Measurements from ENCODE around the gene WDR46.
"Not testable (repeated sequence)": the region's sequence is repeated elsewhere in the genome, so short reads cannot be mapped to it uniquely, and the experiment has no call there.

WDR46 gene

DNA sequence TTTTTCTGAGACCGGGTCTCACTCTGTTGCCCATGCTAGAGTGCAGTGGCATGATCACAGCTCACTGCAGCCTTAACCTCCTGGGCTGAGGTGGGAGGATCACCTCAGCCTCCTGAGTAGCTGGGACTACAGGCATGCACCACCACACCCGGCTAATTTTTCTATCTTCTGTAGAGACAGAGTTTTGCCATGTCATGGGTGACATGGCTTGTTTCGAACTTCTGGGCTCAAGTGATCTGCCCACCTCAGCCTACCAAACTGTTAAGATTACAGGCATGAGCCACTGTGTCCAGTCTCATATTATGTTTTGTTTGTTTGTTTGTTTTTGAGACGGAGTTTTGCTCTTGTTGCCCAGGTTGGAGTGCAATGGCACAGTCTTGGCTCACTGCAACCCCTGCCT is 3.8 kb downstream of the WDR46 start:
- not testable (repeated sequence) for DNase-seq

DNA sequence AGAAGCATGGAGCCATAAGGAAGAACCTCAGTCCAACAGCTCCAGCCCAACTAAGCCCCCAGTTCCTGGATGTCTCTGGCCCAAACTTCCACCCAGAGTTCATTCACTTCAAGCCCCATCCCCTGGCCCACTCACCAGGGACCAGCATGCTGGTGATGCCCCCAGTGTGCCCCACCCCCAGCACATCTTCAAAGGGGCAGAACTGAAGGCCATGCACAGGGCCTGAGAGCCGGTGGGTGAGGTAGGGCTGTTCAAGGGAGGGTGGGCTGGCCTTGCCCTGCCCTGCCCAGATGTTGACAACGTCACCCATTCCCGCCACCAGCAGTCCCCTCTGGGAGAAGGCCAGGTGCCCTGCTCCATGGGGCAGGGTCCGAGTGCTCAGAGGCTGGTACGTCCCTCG is 8.5 kb downstream of the WDR46 start:
- DNase-seq: no peak

DNA sequence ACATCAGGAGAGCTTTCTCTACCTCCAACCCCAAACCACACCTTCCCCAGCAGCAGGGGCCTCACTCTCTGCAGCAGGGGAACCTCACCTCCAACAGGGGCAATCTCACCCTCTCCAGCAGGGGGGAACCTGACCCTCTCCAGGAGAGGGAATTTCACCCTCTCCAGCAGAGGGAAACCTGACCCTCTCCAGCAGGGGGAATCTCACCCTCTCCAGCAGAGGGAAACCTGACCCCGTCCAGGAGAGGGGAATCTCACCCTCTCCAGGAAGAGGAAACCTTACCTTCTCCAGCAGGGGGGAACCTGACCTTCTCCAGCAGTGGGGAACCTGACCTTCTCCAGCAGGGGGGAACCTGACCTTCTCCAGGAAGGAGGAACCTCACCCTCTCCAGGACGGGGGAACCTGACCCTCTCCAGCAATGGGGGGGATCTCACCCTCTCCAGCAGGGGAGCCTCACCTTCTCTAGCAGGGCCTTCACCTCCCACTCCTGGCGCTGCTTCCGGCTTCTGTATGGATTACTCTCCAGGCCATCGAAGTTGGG is 9.0 kb downstream of the WDR46 start:
- peak; percentile 65 for DNase-seq

DNA sequence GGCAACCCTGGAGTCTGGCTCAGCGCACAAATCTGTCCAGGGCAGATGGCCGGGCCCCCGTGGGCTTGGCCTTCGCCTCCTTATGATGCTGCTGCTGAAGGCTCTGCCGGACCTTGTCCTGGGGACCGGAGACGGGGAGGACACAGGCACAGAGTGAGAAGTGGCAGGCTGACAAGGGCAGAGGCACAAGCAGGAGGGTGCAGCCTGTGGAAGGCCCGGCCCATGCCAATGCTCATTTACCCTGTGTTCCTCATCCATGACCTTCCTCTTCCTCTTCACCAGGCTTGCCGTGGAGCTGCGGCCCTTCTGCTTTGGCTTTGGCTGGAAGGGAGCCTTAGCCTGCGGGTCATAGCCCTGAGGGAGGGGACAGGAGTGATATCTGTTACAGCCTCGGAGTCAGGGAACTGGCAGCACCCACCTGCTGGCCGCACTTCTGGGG is 9.8 kb downstream of the WDR46 start:
- no peak for DNase-seq

DNA sequence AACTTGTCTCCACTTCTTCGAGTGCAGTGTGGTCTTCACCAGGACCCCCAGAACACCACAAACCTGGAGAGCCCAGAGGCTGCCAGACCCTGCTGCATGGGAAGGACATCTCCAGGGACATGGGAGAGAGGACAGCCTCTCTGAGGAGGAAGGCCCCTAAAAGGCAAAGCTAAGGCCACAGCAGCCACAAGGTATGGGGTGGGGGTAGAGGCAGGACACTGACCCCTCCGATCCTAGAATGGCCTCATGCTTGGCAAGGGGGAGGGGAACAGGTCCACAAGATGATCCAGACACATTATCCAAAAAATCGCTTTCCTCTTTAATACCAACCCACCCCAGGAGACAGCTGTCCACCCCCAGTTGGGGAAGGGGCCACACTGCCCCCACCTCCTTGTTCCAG is 10.2 kb downstream of the WDR46 start:
- no peak for DNase-seq

DNA sequence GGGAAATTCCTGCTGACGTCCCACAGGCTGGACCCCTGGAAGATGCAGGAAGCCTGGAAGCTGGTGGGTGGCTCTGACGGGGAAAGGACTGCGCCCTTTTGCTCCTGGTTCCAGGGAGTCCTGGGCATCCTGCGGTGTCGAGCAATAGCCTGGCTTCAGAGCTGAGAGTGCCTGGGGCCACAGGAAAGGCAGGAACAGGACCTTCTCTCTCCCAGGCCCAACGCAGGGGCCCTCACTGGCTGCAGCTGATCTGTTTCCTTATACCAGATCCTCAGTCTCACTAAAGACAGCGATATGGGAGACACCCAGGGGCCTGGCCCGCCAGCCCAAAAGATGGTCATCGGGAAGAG is 10.7 kb downstream of the WDR46 start:
- DNase-seq: no peak

DNA sequence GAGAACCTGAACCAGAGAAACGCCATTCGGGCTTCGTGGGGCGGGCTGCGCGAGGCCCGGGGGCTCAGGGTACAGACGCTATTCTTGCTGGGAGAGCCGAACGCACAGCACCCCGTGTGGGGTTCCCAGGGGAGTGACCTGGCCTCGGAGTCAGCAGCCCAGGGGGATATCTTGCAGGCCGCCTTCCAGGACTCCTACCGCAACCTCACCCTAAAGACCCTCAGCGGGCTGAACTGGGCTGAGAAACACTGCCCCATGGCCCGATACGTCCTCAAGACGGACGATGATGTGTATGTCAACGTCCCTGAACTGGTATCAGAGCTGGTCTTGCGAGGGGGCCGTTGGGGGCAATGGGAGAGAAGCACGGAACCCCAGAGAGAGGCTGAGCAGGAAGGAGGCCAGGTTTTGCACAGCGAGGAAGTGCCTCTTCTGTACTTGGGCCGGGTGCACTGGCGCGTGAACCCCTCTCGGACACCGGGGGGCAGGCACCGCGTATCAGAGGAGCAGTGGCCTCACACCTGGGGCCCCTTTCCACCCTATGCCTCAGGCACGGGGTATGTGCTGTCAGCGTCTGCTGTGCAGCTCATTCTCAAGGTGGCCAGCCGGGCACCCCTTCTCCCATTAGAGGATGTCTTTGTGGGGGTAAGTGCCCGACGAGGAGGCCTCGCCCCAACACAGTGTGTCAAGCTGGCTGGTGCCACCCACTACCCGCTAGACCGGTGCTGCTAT is 11.2 kb downstream of the WDR46 start:
- DNase-seq: no peak

DNA sequence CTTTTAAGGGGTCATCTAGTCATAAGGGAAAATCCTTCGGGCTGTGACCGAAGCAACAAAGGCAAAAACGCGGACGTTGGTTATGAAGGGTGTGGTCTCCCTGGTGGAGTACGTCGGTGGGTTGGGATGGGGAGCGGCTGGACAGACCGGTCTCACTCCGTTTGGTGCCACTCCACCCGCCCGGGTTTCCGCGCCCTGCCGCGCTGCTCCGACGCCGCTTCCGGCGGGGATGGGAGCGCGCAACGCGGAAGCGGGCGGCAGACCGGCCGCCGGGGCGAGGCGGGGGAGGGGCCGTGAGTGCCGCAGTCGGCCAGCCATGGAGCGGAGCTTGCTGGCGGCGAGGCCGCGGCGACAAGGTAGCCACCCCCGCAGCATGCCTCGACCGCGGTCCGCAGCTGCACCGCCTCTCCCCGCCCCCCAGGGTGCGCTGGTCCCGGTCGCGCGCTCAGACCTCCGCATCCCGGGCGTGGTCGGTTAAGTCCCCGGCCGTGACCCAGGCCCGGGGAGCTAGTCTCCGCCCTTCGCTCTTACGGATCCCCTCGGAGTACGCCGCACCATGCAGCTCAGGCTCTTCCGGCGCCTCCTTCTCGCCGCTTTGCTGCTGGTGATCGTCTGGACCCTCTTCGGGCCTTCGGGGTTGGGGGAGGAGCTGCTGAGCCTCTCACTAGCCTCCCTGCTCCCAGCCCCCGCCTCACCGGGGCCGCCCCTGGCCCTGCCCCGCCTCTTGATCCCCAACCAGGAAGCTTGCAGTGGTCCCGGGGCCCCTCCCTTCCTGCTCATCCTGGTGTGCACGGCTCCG is 12.0 kb downstream of the WDR46 start, which contains the start of gene B3GALT4:
Gene B3GALT4, plus strand, starts transcription at position 260 of the 799 bp plus-strand sequence. Its CDS starts 297 bp downstream, at position 557.
- no peak for DNase-seq

DNA sequence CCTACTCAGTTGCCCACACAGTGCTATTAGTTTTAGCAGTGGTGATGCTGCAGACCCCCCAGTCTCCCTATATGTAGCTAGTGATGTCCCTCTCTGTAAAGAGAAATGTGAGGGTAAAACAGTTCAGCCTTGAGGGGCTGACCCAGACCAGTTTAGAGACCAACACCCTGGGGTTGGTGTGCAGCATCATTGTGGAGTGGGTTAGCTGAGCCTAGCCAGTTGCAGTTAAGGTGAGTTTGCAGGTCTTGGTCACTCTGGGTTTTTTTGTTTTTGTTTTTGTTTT is 12.5 kb downstream of the WDR46 start:
- DNase-seq: no peak

DNA sequence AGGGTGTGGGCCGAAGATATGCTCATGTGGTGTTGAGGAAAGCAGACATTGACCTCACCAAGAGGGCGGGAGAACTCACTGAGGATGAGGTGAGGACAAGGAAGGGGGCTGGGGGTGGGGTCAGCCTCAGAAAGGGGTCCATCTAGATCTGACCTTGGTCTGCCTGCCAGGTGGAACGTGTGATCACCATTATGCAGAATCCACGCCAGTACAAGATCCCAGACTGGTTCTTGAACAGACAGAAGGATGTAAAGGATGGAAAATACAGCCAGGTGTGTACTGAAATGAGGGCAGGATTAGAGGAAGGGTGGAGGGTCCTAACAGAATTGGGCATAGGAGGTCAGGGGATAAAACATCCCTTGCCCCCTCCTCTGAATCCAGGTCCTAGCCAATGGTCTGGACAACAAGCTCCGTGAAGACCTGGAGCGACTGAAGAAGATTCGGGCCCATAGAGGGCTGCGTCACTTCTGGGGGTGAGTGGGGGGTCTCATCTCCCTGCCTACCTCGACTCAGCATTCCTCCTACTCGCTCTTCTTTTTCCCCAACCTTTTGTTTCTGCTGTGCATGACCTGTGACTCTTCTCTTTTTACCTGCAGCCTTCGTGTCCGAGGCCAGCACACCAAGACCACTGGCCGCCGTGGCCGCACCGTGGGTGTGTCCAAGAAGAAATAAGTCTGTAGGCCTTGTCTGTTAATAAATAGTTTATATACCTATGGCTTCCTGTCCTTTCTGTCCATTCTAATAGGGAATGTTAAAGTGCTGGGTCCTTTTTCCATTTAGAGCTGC is 13.1 kb downstream of the WDR46 start:
- DNase-seq: not testable (repeated sequence)

DNA sequence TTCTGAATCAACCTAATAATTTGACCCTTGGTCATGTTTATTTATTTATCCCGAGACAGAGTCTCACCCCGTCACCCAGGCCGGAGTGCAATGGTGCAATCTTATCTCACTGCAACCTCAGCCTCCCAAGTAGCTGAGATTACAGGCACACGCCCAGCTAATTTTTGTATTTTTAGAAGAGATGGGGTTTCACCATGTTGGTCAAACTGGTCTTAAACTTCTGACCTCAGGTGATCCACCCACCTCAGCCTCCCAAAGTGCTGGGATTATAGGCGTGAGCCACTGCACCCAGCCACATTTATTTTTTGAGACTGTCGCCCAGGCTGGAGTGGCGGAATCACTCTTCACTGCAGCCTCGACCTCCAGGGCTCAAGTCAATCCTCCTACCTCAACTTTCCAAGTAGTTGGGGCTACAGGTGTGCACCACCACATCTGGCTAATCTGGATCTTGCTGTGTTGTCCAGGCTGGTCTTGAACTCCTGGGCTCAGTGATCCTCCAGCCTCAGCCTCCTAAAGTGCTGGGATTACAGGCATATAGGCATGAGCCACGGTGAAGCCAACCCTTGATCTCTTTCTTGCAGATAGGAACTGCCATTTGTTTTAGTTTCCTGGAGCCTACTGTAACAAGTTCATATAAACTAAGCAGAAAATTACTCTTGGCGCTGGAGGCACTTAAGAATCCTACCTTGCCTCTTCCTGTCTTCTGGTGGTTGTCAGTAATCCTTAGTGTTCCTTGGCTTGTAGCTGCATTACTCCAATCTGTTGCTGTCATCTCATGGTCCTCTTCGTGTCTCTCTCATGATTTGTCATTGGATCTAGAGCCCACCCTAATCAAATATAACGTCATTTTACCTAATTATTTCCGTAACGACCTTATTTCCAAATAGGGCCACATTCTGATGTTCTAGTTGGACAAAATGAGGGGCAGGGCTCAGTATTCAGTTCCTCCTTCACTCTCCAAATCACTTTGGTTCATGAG is 14.8 kb downstream of the WDR46 start:
- DNase-seq: no peak

DNA sequence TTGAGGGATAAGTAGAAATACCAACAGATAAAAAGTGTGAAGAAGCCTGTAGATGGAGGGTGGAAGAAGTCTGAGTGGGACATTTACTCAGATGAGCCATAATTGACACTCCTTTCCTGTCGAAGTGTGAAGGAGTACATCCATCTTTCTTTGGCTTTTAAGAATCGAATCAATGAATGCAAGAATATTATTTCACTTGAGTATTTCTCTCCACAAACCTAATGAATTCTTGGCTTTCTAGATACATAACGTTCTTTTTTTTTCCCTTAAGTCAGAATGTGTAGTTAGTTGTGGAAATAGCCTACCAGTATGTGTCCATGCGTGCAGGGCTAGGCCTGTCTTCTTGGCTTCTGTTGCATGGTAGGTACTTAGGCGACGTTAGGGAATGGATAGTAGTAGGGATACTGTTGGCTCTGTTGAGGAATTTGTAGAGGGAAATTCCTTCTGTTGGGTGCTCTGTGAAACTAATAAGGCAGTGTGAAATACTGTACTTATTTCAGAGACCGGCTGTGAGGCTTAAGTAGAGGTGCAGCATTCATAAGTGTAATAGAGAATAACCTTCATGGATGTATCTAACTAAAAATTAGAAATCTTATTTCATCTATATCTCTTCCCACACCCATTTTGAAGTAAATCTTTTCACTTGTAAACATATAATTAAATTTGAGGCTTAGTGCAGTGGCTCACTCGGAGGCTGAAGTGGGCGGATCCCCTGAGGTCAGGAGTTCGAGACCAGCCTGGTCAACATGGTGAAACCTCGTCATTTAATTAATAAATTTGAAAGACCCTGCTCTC is 15.7 kb downstream of the WDR46 start:
- no peak for DNase-seq

DNA sequence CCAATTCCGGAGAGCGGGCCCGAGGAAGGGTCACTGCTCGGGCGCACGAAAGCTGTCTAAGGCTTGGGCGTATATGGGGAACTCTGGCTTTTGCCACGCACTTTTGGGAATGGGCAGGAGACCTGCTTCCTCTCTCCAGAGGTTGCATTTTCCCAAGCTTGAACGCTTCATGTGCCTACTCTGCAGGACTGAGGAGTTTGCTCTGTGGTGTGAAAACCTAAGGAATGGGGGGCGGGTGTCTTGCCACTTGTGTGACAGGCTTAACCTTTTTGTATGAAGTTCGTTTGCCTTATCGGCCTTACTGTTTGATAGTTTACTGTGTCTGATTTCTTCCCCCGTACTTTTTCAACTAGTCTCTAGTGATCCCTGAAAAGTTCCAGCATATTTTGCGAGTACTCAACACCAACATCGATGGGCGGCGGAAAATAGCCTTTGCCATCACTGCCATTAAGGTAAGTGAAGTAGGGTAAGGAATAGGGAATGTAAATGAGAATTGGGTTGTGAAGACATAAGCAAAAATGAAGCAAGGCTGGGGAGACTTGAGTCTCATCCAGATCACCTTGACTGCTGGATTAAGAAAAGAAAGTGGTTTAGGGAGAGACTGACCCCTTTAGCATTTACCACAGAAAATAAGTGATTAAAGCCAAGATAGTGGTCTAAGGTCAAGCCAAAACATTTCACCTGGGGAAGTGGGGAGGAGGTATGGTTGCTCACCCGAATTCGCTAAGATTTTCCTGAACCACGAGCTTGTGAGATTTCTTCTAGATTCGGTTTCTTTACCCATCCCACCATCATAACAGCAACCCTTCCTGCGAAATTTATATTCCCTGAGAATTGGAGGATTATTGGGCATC is 16.5 kb downstream of the WDR46 start:
- DNase-seq: no peak

DNA sequence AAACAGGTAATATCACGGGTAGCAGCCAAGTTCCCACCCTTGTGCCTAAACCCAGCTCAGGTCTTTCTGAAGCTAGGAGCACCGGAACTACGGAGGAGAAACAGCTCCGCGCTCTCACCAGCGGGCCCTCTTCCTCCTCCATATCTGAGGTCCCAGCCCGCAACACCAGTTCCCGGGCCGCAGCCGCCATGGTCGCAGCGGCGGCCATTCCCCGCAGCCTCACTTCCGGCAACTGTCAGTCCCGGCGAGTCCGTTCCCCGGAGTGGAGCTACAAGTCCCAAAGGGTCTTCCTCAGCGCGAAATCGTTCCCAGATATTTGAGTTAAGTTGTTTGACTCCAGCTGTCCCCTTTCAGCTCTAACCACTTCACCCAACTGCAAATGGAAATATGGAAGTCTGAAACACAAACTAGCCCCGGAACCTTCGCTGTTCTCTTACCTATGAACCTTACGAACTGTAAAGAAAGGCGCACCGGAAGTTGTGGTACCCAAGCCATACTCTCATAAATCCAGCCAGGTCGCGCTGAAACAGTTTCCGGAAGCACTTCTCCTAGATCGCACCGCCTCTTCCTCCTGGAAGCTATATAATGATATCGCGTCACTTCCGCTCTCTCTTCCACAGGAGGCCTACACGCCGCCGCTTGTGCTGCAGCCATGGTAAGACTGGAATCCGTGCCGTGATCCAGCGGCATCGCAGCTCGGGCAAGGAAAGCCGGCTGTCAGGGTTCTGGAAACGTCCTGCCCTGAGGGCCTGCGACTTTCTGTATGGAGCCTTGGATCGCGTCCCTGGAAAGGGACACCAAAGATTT is 17.4 kb downstream of the WDR46 start, which contains the start of the genes RPS18 and VPS52:
Gene RPS18, plus strand, starts transcription at position 608 of the 807 bp plus-strand sequence. Its CDS starts 45 bp downstream, at position 653.
Gene VPS52, minus strand, starts transcription at position 409 of the 807 bp plus-strand sequence. Its CDS starts 201 bp downstream, at position 208.
- DNase-seq: peak; percentile 97

DNA sequence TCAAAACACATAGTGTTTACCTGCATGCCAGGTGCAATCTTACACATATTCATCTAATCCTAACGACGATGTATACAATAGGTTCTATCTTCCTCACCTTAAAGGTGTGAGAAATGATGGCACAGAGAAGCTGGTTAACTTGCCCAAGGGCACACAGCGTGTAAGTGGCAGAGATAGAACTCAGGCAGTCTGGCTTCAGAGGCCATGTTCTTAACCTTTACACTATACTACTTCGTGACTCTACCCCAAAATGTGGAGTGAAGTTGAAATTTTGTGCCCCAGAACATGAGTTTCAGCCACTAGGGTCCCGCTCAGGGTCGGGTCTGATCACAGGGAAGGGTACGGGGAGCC is 17.9 kb downstream of the WDR46 start:
- DNase-seq: peak; percentile 51

DNA sequence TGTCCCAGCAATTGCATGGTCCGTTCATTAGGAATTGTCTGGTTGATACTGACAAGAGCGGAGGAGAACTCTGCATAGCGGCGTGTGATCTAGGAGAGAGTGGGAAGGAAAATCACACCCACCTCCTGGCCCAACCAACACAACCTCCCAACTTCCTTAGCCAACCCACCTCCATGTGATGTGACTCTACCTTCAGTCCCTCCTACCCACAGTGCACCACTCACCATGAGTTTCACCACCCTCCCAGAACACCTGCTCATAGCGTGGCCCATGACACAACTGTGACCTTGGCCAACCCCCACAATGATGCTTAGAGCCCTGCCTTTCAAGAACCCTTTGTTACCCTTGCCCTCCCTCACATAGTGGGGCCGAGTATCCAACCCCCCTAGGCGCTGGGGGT is 25.0 kb downstream of the WDR46 start:
- DNase-seq: no peak

DNA sequence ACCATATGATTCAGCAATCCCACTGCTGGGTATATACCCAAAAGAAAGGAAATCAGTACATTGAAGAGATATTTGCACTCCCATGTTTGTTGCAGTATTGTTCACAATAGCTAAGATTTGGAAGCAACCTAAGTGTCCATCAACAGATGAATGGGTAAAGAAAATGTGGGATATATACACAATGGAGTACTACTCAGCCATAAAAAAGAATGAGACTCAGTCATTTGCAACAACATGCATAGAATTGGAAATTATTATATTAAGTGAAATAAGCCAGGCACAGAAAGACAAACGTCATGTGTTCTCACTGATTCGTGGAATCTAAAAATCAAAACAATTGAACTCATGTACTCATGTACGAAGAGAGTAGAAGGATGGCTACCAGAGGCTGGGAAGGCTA is 26.5 kb downstream of the WDR46 start:
- DNase-seq: not testable (repeated sequence)

DNA sequence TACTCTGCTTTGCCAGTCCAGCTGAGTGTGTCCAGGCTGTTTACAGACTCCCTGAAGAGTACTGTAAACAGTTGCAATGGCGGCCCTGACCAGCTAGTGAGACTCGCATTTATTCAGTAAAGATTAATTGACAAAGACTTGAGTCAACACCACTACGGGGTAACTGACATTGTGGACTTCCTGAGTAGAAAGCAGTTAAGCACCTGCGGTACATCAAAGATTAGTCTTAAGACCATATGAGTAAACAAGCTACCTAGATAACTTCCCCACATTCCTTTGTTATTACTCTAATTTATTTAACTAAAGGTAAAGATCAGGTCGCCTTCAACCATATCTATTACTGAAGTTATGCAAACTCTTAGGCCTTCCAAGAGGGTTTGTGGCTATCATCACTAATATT is 30.0 kb downstream of the WDR46 start:
- DNase-seq: no peak

DNA sequence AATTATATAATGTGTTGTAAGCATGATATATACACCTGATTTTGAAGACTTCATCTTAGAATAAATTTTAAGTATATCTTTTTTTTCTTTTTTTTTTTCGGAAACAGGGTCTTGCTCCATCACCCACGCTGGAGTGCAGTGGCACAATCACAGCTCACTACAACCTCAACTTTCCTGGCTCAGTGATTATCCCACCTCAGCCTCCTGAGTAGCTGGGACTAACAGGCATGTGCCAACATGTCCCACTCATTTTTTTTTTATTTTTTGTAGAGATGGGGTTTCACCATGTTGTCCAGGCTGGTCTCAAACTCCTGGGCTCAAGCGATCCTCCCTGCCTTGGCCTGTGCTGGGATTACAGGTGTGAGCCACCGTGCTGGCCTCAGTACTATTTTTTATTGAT is 34.4 kb downstream of the WDR46 start:
- DNase-seq: no peak

Data from NCI-H2171 (cell line).